Measurements from ENCODE around the gene DGCR2.

DNA sequence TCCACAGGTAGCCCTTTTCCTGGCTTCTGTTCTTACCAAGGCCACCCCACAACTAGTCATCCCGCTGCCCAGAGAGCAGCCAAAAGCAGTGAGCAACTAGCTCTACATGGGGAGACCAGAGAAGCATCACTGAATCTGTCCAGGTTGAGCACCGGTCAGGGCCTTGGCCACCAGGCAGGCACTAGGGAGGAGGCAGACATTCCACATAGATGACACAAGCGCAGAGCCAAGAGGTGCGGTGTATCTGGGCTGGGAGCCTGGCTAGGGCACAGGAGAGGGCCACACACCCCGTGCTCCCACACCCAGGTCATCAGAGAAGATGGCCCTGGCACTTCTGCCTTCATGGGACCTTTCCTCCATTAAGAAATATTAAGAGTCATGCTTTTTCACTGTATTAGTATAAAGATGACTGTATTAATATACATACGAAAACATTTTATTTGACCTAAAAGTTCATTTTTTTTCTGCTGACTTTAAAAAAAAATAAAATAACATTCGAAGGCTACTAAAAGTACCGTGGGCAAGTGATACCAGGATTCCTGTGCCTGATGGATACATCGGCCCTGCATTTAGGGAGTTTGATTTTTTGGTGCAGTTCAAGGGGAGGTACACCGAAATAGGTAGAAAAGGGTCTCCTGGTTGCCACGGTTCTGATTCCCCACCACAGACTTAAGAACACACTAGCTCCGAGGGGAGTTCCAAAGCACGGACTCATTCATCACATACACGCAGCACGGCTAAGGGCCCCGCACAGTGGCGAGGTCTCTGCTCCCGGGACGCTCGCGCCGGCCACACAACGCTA, 1.2 kb downstream of the DGCR2 start:
- TF ChIP-seq CTCF (IDR thresholded peaks at IDR 0.05), result no peak
- peak; percentile 19 for TF ChIP-seq POLR2A (IDR thresholded peaks at IDR 0.05)
